ENCODE results near the gene CELF5.

CELF5 gene

GRCh38 chr19:3253270-3253669, 28.8 kb downstream of the CELF5 start:
- DNase-seq (ENCODE audit: low read depth): no peak
- H3K9ac ChIP-seq (ENCODE audit: low read length): no peak overlapping the region
- peaks cover 12% of the 10 kb centered on the region for H3K9me3 ChIP-seq (ENCODE audit: control insufficient read depth, low read length)
- peaks cover 32% of the 10 kb centered on the region for H3K27me3 ChIP-seq (replicated peaks; ENCODE audit: control insufficient read depth, insufficient read depth, low read length)
- no peaks in the 10 kb centered on the region for H3K4me1 ChIP-seq (ENCODE audit: control insufficient read depth, insufficient read depth, low read length)
- H3K4me3 ChIP-seq (ENCODE audit: low read length): no peak overlapping the region
- H3K36me3 ChIP-seq (ENCODE audit: control insufficient read depth, insufficient read depth, low read length, severe bottlenecking): no peaks in the 10 kb centered on the region

DNA sequence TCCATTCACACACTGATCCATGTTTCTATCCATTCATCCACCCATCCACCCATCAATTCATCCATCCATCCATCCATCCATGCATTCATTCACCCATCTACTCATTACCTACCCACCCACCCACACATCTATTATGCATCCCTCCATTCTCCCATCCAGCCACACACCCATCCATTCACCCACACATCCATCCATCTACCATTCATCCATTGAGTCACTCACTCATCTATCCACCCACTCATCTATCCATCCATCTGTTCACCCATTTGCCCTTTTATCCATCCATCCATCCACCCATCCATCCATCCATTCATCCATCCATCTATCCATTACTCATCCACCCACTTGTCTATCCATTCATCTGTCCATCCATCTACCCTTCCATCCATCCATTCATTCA, 30.1 kb downstream of the CELF5 start:
- H3K27me3 ChIP-seq (replicated peaks; ENCODE audit: control insufficient read depth, insufficient read depth, low read length): peaks cover 37% of the 10 kb centered on the region
- H3K9ac ChIP-seq (ENCODE audit: low read length): no peak overlapping the region
- H3K36me3 ChIP-seq (ENCODE audit: control insufficient read depth, insufficient read depth, low read length, severe bottlenecking): no peaks in the 10 kb centered on the region
- DNase-seq (ENCODE audit: low read depth): no peak
- H3K4me1 ChIP-seq (ENCODE audit: control insufficient read depth, insufficient read depth, low read length): no peaks in the 10 kb centered on the region
- peaks cover 12% of the 10 kb centered on the region for H3K9me3 ChIP-seq (ENCODE audit: control insufficient read depth, low read length)
- no peak overlapping the region for H3K4me3 ChIP-seq (ENCODE audit: low read length)

DNA sequence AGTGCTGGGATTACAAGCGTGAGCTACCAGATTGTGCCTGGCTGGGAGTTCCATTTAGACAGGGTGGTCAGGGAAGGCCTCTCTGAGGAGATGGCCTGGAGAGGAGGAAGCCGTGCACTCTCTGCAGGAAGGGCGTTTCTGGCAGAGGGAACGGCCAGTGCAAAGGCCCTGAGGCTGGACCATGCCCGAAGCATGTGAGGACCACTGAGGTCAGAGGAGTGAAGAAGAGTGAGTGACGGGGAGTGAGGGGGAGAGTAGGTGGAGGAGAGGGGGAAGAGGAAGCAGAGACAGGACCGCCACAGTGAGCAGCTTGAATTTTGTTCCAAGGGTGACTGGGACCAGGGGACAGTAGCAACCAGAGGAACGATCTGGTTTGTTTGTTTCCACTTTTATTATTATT, 32.6 kb downstream of the CELF5 start:
- Histone ChIP-seq H3K9ac (ENCODE audit: low read length) (no peak overlapping the region), H3K9me3 (ENCODE audit: control insufficient read depth, low read length) (peaks cover 12% of the 10 kb centered on the region), H3K4me1 (ENCODE audit: control insufficient read depth, insufficient read depth, low read length) (no peaks in the 10 kb centered on the region), H3K27me3 (replicated peaks; ENCODE audit: control insufficient read depth, insufficient read depth, low read length) (peaks cover 34% of the 10 kb centered on the region), H3K36me3 (ENCODE audit: control insufficient read depth, insufficient read depth, low read length, severe bottlenecking) (no peaks in the 10 kb centered on the region), H3K4me3 (ENCODE audit: low read length) (no peak overlapping the region)
- no peak for DNase-seq (ENCODE audit: low read depth)

- peaks cover 27% of the 10 kb centered on the region for H3K27me3 ChIP-seq (replicated peaks; ENCODE audit: control insufficient read depth, insufficient read depth, low read length)
- no peak overlapping the region for H3K9ac ChIP-seq (ENCODE audit: low read length)
- no peak for DNase-seq (ENCODE audit: low read depth)
- no peaks in the 10 kb centered on the region for H3K9me3 ChIP-seq (ENCODE audit: control insufficient read depth, low read length)
- no peak overlapping the region for H3K4me3 ChIP-seq (ENCODE audit: low read length)
- no peaks in the 10 kb centered on the region for H3K36me3 ChIP-seq (ENCODE audit: control insufficient read depth, insufficient read depth, low read length, severe bottlenecking)
- H3K4me1 ChIP-seq (ENCODE audit: control insufficient read depth, insufficient read depth, low read length): no peaks in the 10 kb centered on the region
Measured at GRCh38 chr19:3262362-3262761, 37.9 kb downstream of the CELF5 start.

DNA sequence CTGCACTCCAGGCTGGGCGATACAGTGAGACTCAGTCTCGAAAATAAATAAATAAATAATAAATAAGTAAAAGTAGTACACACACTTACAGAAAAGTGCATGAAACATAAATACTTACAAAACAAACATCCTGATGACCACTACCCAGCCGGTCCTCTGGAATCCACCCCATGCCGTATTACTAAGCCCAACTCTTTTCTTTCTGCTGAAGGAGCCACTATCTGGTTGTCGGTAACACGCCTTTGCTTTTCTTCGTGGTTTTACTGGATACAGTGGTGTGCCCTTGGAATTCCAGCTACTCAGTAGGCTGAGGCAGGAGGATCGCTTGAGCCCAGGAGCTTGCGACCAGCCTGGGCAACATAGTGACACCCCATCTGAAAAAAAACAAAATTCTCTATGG, 39.4 kb downstream of the CELF5 start:
- H3K4me1 ChIP-seq (ENCODE audit: control insufficient read depth, insufficient read depth, low read length): no peaks in the 10 kb centered on the region
- no peak for DNase-seq (ENCODE audit: low read depth)
- no peaks in the 10 kb centered on the region for H3K36me3 ChIP-seq (ENCODE audit: control insufficient read depth, insufficient read depth, low read length, severe bottlenecking)
- no peak overlapping the region for H3K9ac ChIP-seq (ENCODE audit: low read length)
- no peaks in the 10 kb centered on the region for H3K9me3 ChIP-seq (ENCODE audit: control insufficient read depth, low read length)
- H3K27me3 ChIP-seq (replicated peaks; ENCODE audit: control insufficient read depth, insufficient read depth, low read length): peaks cover 35% of the 10 kb centered on the region
- no peak overlapping the region for H3K4me3 ChIP-seq (ENCODE audit: low read length)

DNA sequence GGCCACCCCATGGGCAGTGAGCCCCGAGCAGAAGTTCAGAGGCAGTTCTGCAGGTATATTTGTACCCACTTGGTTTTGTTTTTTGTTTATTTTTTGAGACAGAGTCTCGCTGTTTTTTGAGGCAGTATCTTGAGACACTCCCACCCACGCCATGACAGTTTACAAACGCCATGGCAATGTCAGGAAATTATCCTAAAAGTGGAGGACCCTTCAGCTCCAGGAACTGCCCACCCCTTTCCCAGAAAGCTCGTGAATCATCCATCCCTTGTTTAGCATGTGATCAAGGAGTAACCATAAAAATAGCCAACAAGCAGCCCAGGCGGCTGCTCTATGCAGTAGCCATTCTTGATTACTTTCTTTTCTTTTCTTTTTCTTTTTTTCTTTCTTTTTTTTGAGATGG, 41.0 kb downstream of the CELF5 start:
- no peak overlapping the region for H3K4me3 ChIP-seq (ENCODE audit: low read length)
- no peaks in the 10 kb centered on the region for H3K4me1 ChIP-seq (ENCODE audit: control insufficient read depth, insufficient read depth, low read length)
- H3K9me3 ChIP-seq (ENCODE audit: control insufficient read depth, low read length): no peaks in the 10 kb centered on the region
- DNase-seq (ENCODE audit: low read depth): no peak
- H3K36me3 ChIP-seq (ENCODE audit: control insufficient read depth, insufficient read depth, low read length, severe bottlenecking): no peaks in the 10 kb centered on the region
- no peak overlapping the region for H3K9ac ChIP-seq (ENCODE audit: low read length)
- peaks cover 39% of the 10 kb centered on the region for H3K27me3 ChIP-seq (replicated peaks; ENCODE audit: control insufficient read depth, insufficient read depth, low read length)

- H3K36me3 ChIP-seq (ENCODE audit: control insufficient read depth, insufficient read depth, low read length, severe bottlenecking): no peaks in the 10 kb centered on the region
Measured at GRCh38 chr19:3266092-3266693, 41.7 kb downstream of the CELF5 start.

DNA sequence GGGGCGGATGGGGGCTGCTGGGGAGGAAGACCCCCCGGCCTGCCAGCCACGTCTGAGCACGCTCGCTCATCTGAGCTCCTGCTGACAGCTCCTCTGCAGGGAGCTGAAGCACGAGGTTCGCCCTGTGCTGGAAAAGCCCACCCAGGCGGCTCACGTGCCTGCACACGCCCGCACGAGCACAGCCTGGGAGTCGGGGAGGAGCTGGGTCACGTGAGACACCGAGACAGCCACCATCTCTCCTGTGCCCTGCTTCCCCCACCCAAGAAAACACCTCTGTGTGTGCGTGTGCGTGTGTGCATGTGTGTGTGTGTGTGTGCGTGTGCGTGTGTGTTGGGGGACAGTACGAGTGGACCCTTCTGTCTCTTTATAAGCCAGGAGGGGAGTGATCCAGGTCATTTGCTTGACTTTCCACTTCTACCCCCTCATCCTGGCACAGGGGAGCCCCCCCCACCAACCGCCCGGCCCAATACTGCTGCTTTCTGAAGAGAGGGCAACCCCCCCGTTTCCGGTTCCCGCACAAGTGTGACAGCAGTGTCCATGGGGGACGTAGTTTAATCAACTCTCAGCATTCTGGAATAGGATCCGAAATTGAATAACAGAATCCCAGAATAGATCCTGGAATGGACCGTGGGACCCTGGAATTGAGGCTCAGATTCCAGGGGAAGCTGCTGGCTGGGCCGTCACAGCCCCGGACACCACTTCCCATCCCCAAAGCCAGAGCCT, 42.5 kb downstream of the CELF5 start:
- H3K36me3 ChIP-seq (ENCODE audit: control insufficient read depth, insufficient read depth, low read length, severe bottlenecking): no peaks in the 10 kb centered on the region
- no peak for DNase-seq (ENCODE audit: low read depth)
- H3K27me3 ChIP-seq (replicated peaks; ENCODE audit: control insufficient read depth, insufficient read depth, low read length): peaks cover 47% of the 10 kb centered on the region
- H3K9ac ChIP-seq (ENCODE audit: low read length): no peak overlapping the region
- no peak overlapping the region for H3K4me3 ChIP-seq (ENCODE audit: low read length)
- H3K9me3 ChIP-seq (ENCODE audit: control insufficient read depth, low read length): no peaks in the 10 kb centered on the region
- no peaks in the 10 kb centered on the region for H3K4me1 ChIP-seq (ENCODE audit: control insufficient read depth, insufficient read depth, low read length)

More at GRCh38 chr19:3266092-3266693, 41.7 kb downstream of the CELF5 start:
- H3K27me3 ChIP-seq (replicated peaks; ENCODE audit: control insufficient read depth, insufficient read depth, low read length): peaks cover 40% of the 10 kb centered on the region
- no peak overlapping the region for H3K4me3 ChIP-seq (ENCODE audit: low read length)
- no peak for DNase-seq (ENCODE audit: low read depth)
- no peaks in the 10 kb centered on the region for H3K9me3 ChIP-seq (ENCODE audit: control insufficient read depth, low read length)
- H3K9ac ChIP-seq (ENCODE audit: low read length): no peak overlapping the region
- no peaks in the 10 kb centered on the region for H3K4me1 ChIP-seq (ENCODE audit: control insufficient read depth, insufficient read depth, low read length)

GRCh38 chr19:3268326-3268725, 43.9 kb downstream of the CELF5 start:
- no peaks in the 10 kb centered on the region for H3K4me1 ChIP-seq (ENCODE audit: control insufficient read depth, insufficient read depth, low read length)
- H3K27me3 ChIP-seq (replicated peaks; ENCODE audit: control insufficient read depth, insufficient read depth, low read length): peaks cover 61% of the 10 kb centered on the region
- no peak for DNase-seq (ENCODE audit: low read depth)
- no peaks in the 10 kb centered on the region for H3K36me3 ChIP-seq (ENCODE audit: control insufficient read depth, insufficient read depth, low read length, severe bottlenecking)
- peaks cover 7% of the 10 kb centered on the region for H3K9me3 ChIP-seq (ENCODE audit: control insufficient read depth, low read length)
- no peak overlapping the region for H3K9ac ChIP-seq (ENCODE audit: low read length)
- H3K4me3 ChIP-seq (ENCODE audit: low read length): no peak overlapping the region

- H3K4me1 ChIP-seq (ENCODE audit: control insufficient read depth, insufficient read depth, low read length): no peaks in the 10 kb centered on the region
- H3K9ac ChIP-seq (ENCODE audit: low read length): no peak overlapping the region
- DNase-seq (ENCODE audit: low read depth): no peak
- no peak overlapping the region for H3K4me3 ChIP-seq (ENCODE audit: low read length)
- H3K9me3 ChIP-seq (ENCODE audit: control insufficient read depth, low read length): peaks cover 9% of the 10 kb centered on the region
- no peaks in the 10 kb centered on the region for H3K36me3 ChIP-seq (ENCODE audit: control insufficient read depth, insufficient read depth, low read length, severe bottlenecking)
- H3K27me3 ChIP-seq (replicated peaks; ENCODE audit: control insufficient read depth, insufficient read depth, low read length): peaks cover 66% of the 10 kb centered on the region
Measured at GRCh38 chr19:3268763-3269162, 44.3 kb downstream of the CELF5 start.

DNA sequence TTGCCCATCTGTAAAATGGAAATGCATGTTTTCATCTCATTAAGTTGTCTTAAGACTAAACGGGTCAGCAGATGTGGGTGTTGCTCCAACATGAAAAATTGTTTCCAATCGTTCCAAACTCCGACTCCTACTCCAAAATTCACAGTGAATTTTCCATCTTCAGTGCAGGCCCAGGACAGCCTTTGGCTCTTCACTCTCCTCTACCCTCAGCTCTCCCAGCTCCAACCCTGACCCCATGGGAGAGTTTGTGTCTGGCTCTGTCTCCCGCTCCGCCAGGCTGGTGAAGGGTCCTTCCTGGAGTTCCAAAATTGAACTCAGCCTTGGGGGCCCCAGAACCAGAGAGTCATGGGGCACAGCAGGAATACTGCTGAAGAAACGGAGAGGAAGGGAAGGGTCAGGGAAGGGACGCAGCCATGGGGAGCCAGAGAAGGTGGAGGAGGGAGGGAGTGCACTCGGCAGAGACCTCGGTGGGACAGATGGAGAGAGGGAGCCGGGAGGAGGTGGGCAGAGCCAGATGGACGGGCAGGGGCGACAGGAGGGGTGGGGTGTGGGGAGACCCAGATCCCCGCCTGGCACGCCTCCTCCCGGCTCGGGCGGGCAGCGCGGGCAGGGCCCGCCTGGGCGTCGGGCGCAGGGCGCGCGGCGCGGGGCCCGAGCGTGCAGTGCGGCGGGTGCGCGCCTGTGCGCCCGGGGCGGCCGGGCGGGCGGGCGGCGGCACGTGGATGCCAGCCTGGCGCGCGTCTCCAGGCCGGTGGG, 45.6 kb downstream of the CELF5 start:
- Histone ChIP-seq H3K36me3 (ENCODE audit: control insufficient read depth, insufficient read depth, low read length, severe bottlenecking) (no peaks in the 10 kb centered on the region), H3K9me3 (ENCODE audit: control insufficient read depth, low read length) (peaks cover 9% of the 10 kb centered on the region), H3K4me1 (ENCODE audit: control insufficient read depth, insufficient read depth, low read length) (no peaks in the 10 kb centered on the region), H3K9ac (ENCODE audit: low read length) (no peak overlapping the region), H3K4me3 (ENCODE audit: low read length) (no peak overlapping the region), H3K27me3 (replicated peaks; ENCODE audit: control insufficient read depth, insufficient read depth, low read length) (peaks cover 74% of the 10 kb centered on the region)
- DNase-seq (ENCODE audit: low read depth): peak; percentile 9
